A375 (cell line): ENCODE measurements around the gene CRLF2. TPM values are rescaled to one million over a fixed set of nuclear protein-coding genes. Genes with fewer than 3 reads are reported as not detected.

Source experiments
- total RNA-seq: library from RNA; depleted of rRNA; stranded (reverse); fragments of >200 nt; shearing (Covaris generic); gene quantifications from 2 replicates; pipeline ENCODE4 v1.2.3, GENCODE V29; 2014; rRNA removed

CRLF2 gene
- total RNA-seq = not detected in 2 replicates

GRCh38 chrX:1212532-1212931 lies at the start of gene CRLF2:
Gene CRLF2, minus strand, starts transcription at chrX:1212649. Its CDS starts 15 bp downstream, at chrX:1212634.

Other genes starting within 250 kb of the CRLF2 start
- gene CSF2RA, start 56.2 kb upstream of the CRLF2 start, total RNA-seq = 2.2 TPM in 2 replicates
- gene IL3RA, start 124.1 kb upstream of the CRLF2 start, total RNA-seq = not detected in 2 replicates
- gene SLC25A6, start 179.5 kb upstream of the CRLF2 start, total RNA-seq = 188 and 216 TPM in 2 replicates
- 6.7 and 7.7 TPM in 2 replicates for gene ASMTL, start 240.3 kb upstream of the CRLF2 start, total RNA-seq